ENCODE data around the gene RNF44.

DNA sequence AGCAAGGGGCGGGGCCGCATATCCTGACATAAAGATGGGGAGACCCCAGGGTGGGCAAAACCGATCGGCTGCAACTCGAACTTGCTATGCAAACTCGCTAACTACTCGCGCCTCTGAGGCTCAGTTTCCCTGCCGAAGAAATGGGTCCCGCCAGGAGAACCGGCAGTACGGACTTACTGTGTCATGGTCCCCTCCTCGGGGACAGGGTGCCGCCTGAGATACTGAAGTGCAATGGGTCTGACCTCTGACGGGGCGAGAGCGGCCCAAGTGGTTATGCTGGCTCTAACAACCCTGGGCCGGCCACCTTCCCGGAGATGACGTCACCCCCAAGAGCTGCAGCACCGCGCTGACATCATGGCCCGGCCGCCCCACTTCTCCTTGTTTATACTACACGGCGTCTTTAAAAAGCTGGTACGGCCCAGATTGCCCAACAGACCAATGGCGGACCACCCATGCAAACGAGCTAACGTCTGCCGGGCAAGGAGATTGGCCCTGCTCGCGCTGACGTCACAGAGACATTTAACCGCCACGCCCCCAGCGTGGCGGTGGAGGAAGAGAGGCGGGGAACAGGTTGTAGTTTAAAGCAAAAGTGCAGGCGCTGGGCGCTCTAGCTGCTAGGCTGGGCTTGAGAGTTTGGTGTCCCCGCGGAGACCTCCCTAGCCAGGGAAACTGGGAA is 490 bp upstream of the RNF44 start:
- TF ChIP-seq POLR2A (IDR thresholded peaks at IDR 0.05; ENCODE audit: low read depth, low read length), result no peak; the same call in 1 of the 2 replicates
- TF ChIP-seq, protein P1, sequence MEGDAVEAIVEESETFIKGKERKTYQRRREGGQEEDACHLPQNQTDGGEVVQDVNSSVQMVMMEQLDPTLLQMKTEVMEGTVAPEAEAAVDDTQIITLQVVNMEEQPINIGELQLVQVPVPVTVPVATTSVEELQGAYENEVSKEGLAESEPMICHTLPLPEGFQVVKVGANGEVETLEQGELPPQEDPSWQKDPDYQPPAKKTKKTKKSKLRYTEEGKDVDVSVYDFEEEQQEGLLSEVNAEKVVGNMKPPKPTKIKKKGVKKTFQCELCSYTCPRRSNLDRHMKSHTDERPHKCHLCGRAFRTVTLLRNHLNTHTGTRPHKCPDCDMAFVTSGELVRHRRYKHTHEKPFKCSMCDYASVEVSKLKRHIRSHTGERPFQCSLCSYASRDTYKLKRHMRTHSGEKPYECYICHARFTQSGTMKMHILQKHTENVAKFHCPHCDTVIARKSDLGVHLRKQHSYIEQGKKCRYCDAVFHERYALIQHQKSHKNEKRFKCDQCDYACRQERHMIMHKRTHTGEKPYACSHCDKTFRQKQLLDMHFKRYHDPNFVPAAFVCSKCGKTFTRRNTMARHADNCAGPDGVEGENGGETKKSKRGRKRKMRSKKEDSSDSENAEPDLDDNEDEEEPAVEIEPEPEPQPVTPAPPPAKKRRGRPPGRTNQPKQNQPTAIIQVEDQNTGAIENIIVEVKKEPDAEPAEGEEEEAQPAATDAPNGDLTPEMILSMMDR (conservative IDR thresholded peaks at IDR 0.05; ENCODE audit: low read depth, low read length), result 0 out of 2 replicates have a peak, but pooled peaks have one; percentile 3
- TF ChIP-seq MAFK (IDR thresholded peaks at IDR 0.05; ENCODE audit: low read depth, low read length), result no peak
- TF ChIP-seq NFE2L2 (IDR thresholded peaks at IDR 0.05; ENCODE audit: low read depth, low read length), result no peak; the same call in 1 of the 2 replicates
- TF ChIP-seq, protein P2, sequence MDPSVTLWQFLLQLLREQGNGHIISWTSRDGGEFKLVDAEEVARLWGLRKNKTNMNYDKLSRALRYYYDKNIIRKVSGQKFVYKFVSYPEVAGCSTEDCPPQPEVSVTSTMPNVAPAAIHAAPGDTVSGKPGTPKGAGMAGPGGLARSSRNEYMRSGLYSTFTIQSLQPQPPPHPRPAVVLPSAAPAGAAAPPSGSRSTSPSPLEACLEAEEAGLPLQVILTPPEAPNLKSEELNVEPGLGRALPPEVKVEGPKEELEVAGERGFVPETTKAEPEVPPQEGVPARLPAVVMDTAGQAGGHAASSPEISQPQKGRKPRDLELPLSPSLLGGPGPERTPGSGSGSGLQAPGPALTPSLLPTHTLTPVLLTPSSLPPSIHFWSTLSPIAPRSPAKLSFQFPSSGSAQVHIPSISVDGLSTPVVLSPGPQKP (IDR thresholded peaks at IDR 0.05; ENCODE audit: borderline replicate concordance, low read depth, low read length), result no peak
- no peak for TF ChIP-seq RAD21 (IDR thresholded peaks at IDR 0.05; ENCODE audit: low read length)
- TF ChIP-seq RFX5 (IDR thresholded peaks at IDR 0.05; ENCODE audit: low read depth, low read length), result peak; percentile 52; the same call in 1 of the 2 replicates
- 0 out of 2 replicates have a peak, but pooled peaks have one; percentile 23 for TF ChIP-seq BHLHE40 (IDR thresholded peaks at IDR 0.05; ENCODE audit: low read depth, low read length)
- peak; percentile 82; the same call in 1 of the 2 replicates for TF ChIP-seq CHD1 (IDR thresholded peaks at IDR 0.05; ENCODE audit: low read depth, low read length)
- peak; percentile 40; the same call in 1 of the 2 replicates for TF ChIP-seq FOS (IDR thresholded peaks at IDR 0.05; ENCODE audit: low read depth, low read length)
- TF ChIP-seq CEBPB (IDR thresholded peaks at IDR 0.05; ENCODE audit: low read depth, low read length), result peak; percentile 97

All from IMR-90 (cell line).